Calu3 (cell line): ENCODE data around the gene TM7SF3. TPM values are rescaled to one million over a fixed set of nuclear protein-coding genes. Genes with fewer than 3 reads are reported as not detected.

Experiments
- Bru-seq: library from RNA; stranded (reverse); fragments of 400-500 nt; gene quantifications from one replicate; lab custom pipeline; 2021; lab: Mats Ljungman, UMichigan
- BruChase-seq, 2 experiments: library from RNA; stranded (reverse); fragments of 400-500 nt; gene quantifications; one replicate each; lab custom pipeline; 2021; lab: Mats Ljungman, UMichigan
- BruUV-seq: library from RNA; stranded (reverse); fragments of 400-500 nt; replicated peaks from 2 replicates; lab custom pipeline; 2021; lab: Mats Ljungman, UMichigan
- CTCF ChIA-PET: fragments of 300-600 bp; sonication (Branson Sonifier 250); formaldehyde crosslinking; loops from one replicate; lab custom pipeline; 2022; ENCODE audit warnings: antibody characterized with exemption; lab: Charles Lee
- DNase-seq: peaks from one replicate; pipeline ENCODE4 v3.0.0; 2022
- H3K27ac Mint-ChIP-seq: one replicate; pipeline ENCODE4 v1.8.0; 2022; ENCODE audit warnings: mixed read lengths; ENCODE audit not compliant: unreplicated experiment
- H3K27me3 Mint-ChIP-seq: one replicate; pipeline ENCODE4 v1.8.0; 2022; ENCODE audit warnings: mixed read lengths; ENCODE audit not compliant: unreplicated experiment
- H3K36me3 Mint-ChIP-seq: one replicate; pipeline ENCODE4 v1.8.0; 2022; ENCODE audit warnings: mild to moderate bottlenecking, moderate library complexity, mixed read lengths; ENCODE audit not compliant: insufficient read depth, unreplicated experiment
- H3K4me1 Mint-ChIP-seq: one replicate; pipeline ENCODE4 v1.8.0; 2022; ENCODE audit warnings: mild to moderate bottlenecking, low read depth, mixed read lengths; ENCODE audit not compliant: unreplicated experiment
- H3K4me3 Mint-ChIP-seq: one replicate; pipeline ENCODE4 v1.8.0; 2022; ENCODE audit warnings: mild to moderate bottlenecking, low read depth, moderate library complexity, mixed read lengths; ENCODE audit not compliant: unreplicated experiment
- H3K9me3 Mint-ChIP-seq: one replicate; pipeline ENCODE4 v1.8.0; 2022; ENCODE audit warnings: low read depth, mixed read lengths; ENCODE audit not compliant: unreplicated experiment
- intact Hi-C: fragments of 100-400 bp; cut with micrococcal nuclease; formaldehyde crosslinking; loops from one replicate; pipeline ENCODE4 v1.10.0; 2022; ENCODE audit not compliant: unreplicated experiment
- long read RNA-seq: library from polyadenylated mRNA; stranded (forward); transcript quantifications from one replicate; pipeline ENCODE4 v2.0.0, GENCODE V29; 2022
- total RNA-seq: library from RNA; stranded (reverse); gene quantifications from 2 replicates; pipeline ENCODE4 v1.2.3, GENCODE V29; 2022
- TF ChIP-seq, protein P1 (sequence below): fragments of 200-600 bp; IDR thresholded peaks from one replicate; pipeline ENCODE4 v1.8.0; 2022; ENCODE audit warnings: antibody characterized with exemption; ENCODE audit not compliant: unreplicated experiment

Gene TM7SF3, protein sequence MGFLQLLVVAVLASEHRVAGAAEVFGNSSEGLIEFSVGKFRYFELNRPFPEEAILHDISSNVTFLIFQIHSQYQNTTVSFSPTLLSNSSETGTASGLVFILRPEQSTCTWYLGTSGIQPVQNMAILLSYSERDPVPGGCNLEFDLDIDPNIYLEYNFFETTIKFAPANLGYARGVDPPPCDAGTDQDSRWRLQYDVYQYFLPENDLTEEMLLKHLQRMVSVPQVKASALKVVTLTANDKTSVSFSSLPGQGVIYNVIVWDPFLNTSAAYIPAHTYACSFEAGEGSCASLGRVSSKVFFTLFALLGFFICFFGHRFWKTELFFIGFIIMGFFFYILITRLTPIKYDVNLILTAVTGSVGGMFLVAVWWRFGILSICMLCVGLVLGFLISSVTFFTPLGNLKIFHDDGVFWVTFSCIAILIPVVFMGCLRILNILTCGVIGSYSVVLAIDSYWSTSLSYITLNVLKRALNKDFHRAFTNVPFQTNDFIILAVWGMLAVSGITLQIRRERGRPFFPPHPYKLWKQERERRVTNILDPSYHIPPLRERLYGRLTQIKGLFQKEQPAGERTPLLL
- total RNA-seq (62.1 and 70.0 TPM in 2 replicates), Bru-seq, nascent RNA (percentile 74 among the genes with signal in this experiment), BruChase-seq, experiment 1, labeled RNA remaining after a 6-hour chase (percentile 78 among the genes with signal in this experiment), BruChase-seq, experiment 2, labeled RNA remaining after a 2-hour chase (percentile 75 among the genes with signal in this experiment)
- long read RNA-seq, transcript TM7SF3-201 (12 exons, 2,709 nt), result major isoform, 100 of 133 reads
- long read RNA-seq, partial matches to known transcripts, result 4 of 133 reads
- long read RNA-seq, other reads (novel, unspliced or antisense), result 29 of 133 reads

DNA sequence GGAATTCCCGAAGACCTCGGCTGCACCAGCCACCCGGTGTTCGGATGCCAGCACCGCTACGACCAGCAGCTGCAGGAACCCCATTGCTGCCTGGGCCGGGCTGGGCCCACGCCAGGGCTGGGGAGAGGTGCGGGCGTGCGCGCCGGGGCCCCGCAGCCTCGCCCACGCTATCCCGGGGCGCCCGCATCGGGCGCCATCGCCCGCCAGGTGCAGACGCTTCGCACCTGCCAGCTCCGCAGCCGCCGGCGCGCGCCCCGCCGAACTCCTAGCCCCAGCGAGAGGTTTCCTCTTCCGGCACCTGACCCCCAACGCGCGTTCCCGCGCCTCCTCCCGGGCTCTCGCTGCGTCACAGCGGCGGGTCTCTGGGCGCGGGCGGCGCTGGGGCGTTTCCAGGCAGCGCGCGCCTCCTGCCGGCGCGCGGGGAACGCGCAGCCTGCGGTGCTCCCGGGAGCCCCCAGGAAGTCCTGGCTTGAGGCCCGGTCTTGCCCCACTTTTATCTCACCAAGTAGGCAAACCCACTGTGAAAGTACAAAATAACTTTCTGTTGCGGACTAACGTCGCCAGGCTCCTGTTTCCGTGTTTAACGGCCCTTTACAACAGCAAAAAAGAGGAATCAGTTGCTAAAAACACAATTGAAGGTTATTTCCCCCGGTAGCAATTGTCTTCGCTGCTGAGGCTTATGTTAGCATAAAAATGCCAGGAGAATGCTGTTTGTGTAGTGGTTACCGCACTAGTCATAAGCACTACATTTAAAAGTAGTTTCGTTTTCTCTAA, at the start of gene TM7SF3:
Gene TM7SF3 (minus strand): TSS at position 300 of the 774 bp plus-strand sequence. CDS start 216 bp downstream, at position 84.
- Mint-ChIP-seq H3K27me3 (no peaks in the 10 kb centered on the region), H3K4me3 (peak within 1 kb of the TSS; percentile 86), H3K4me1 (peaks cover 29% of the 10 kb centered on the region), H3K27ac (peak within 1 kb of the TSS; percentile 42), H3K9me3 (no peaks in the 10 kb centered on the region), H3K36me3 (peaks cover 12% of the 10 kb centered on the region)
- CTCF ChIA-PET, result interaction anchor here (1.2 to 2.6 kb wide), 3 partner anchors 8 to 292 kb away, joined by 3 to 29 read pairs (median 5); partner anchors contain the start of gene MED21
- intact Hi-C loops, result loop anchor here (2.0 to 5.0 kb wide), 5 partner anchors 77 to 289 kb away; partner anchors contain the start of genes FGFR1OP2 and INTS13
- peak; percentile 97 for DNase-seq
- TF ChIP-seq, protein P1, sequence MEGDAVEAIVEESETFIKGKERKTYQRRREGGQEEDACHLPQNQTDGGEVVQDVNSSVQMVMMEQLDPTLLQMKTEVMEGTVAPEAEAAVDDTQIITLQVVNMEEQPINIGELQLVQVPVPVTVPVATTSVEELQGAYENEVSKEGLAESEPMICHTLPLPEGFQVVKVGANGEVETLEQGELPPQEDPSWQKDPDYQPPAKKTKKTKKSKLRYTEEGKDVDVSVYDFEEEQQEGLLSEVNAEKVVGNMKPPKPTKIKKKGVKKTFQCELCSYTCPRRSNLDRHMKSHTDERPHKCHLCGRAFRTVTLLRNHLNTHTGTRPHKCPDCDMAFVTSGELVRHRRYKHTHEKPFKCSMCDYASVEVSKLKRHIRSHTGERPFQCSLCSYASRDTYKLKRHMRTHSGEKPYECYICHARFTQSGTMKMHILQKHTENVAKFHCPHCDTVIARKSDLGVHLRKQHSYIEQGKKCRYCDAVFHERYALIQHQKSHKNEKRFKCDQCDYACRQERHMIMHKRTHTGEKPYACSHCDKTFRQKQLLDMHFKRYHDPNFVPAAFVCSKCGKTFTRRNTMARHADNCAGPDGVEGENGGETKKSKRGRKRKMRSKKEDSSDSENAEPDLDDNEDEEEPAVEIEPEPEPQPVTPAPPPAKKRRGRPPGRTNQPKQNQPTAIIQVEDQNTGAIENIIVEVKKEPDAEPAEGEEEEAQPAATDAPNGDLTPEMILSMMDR, result peak; percentile 92
- no TSS peak for BruUV-seq

DNA sequence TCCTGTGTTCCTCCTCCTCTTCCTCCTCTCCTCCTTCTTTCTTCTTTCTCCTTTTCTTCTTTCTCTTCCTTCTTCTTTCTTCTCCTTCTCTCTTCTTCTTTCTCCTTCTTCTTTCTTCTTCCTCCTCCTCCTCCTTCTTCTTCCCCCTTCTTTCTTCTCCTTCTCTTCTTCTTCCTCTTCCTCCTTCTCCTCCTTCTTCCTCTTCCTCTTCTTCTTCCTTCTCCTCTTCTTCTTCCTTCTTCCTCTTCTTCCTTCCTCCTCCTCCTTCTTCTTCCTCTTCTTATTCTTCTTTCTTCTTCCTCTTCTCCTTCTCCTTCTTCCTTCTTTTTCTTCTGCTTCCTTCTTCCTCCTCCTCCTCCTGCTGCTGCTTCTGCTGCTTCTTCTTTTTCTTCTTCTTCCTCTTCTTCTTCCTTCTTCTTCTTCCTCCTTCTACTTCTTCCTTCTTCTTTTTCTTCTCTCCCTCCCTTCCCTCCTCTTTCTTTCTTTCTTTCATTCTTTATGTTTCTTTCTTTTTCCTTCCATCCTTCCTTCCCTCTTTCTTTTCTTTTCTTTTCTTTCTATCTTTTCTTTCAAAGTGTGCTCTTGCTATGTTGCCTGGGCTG, 49.2 kb upstream of the TM7SF3 start:
- Mint-ChIP-seq H3K4me1 (no peaks in the 10 kb centered on the region), H3K9me3 (peaks cover 3% of the 10 kb centered on the region), H3K27ac (no peak overlapping the region), H3K27me3 (no peaks in the 10 kb centered on the region), H3K4me3 (no peak overlapping the region), H3K36me3 (no peaks in the 10 kb centered on the region)
- no TSS peak for BruUV-seq
- intact Hi-C loops, result no loop called here
- TF ChIP-seq, protein P1, result no peak
- no peak for DNase-seq
- CTCF ChIA-PET, result interaction anchor here (0.7 kb wide), 1 partner anchor 39 kb away, joined by 3 read pairs; no protein-coding TSS in a partner anchor

DNA sequence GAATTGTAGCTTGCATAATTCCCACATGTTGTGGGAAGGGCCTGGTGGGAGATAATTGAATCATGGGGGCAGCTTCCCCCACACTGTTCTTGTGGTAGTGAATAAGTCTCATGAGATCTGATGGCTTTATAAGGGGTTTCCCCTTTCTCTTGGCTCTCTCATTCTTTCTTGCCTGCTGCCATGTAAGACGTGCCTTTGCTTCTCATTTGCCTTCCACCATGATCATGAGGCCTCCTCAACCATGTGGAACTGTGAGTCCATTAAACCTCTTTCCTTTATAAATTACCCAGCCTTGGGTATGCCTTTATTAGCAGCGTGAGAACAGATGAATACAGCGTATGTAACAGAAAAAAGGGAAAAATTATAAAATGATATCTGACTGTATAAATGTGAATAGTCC, 47.1 kb upstream of the TM7SF3 start:
- H3K4me3 Mint-ChIP-seq, result no peak overlapping the region
- intact Hi-C loops, result no loop called here
- peaks cover 3% of the 10 kb centered on the region for H3K9me3 Mint-ChIP-seq
- CTCF ChIA-PET, result no interaction called here
- TF ChIP-seq, protein P1, result no peak
- DNase-seq, result no peak
- no peaks in the 10 kb centered on the region for H3K27me3 Mint-ChIP-seq
- no peaks in the 10 kb centered on the region for H3K36me3 Mint-ChIP-seq
- no peak overlapping the region for H3K27ac Mint-ChIP-seq
- no TSS peak for BruUV-seq
- no peaks in the 10 kb centered on the region for H3K4me1 Mint-ChIP-seq
